Thoracic aorta (tissue), 2 donors: ENCODE data around the gene NCAM2. TPM values are rescaled to one million over a fixed set of nuclear protein-coding genes. Genes with fewer than 3 reads are reported as not detected.

ENCODE experiments used
- ATAC-seq: fragments of 150-250 bp; one replicate; pipeline ENCODE4 v1.8.0; 2017; ENCODE audit warnings: low read depth; ENCODE audit not compliant: insufficient number of reproducible peaks, low FRiP score
- DNase-seq: peaks from one replicate; pipeline ENCODE4 v3.0.0-alpha.2; 2020; ENCODE audit warnings: low spot score
- H3K27ac ChIP-seq, 2 donors: fragments of 200-600 bp; sonication (generic); 1 replicate in 1 of 2; 2 replicates in 1 of 2; pipeline ENCODE4 v1.5.1; 2016; ENCODE audit warnings: mild to moderate bottlenecking in 2 of 2, moderate library complexity in 2 of 2
- H3K27me3 ChIP-seq: fragments of 200-600 bp; sonication (generic); replicated peaks from 2 replicates; pipeline ENCODE4 v1.6.0; 2016; ENCODE audit warnings: mild to moderate bottlenecking; ENCODE audit not compliant: insufficient read depth
- H3K36me3 ChIP-seq: fragments of 200-600 bp; sonication (generic); one replicate; pipeline ENCODE4 v1.5.1; 2016
- H3K4me1 ChIP-seq, 2 donors: fragments of 200-600 bp; sonication (generic); 1 replicate in 1 of 2; 2 replicates in 1 of 2; pipeline versions ENCODE4 v1.5.1 to v1.6.0; 2016; ENCODE audit warnings: low read depth in 2 of 2, mild to moderate bottlenecking in 1 of 2; ENCODE audit not compliant: control insufficient read depth in 1 of 2
- H3K4me3 ChIP-seq: fragments of 200-600 bp; sonication (generic); 2 replicates; pipeline ENCODE4 v1.5.1; 2016; ENCODE audit warnings: mild to moderate bottlenecking
- H3K9me3 ChIP-seq: fragments of 200-600 bp; sonication (generic); 2 replicates; pipeline ENCODE4 v1.5.1; 2016
- total RNA-seq, 2 donors: library from RNA; depleted of rRNA; stranded (reverse); fragments of >200 nt; gene quantifications; one replicate each; pipeline versions ENCODE4 v1.1.0 to v1.2.3, GENCODE V29; 2016
- TF ChIP-seq, protein P1 (sequence below): fragments of 200-600 bp; sonication (generic); IDR thresholded peaks from one replicate; pipeline ENCODE4 v1.5.1; 2019; ENCODE audit warnings: antibody characterized with exemption

The NCAM2 gene
- total RNA-seq, 2 donors from 2014 or later, result 0.99 to 1.4 TPM

DNA sequence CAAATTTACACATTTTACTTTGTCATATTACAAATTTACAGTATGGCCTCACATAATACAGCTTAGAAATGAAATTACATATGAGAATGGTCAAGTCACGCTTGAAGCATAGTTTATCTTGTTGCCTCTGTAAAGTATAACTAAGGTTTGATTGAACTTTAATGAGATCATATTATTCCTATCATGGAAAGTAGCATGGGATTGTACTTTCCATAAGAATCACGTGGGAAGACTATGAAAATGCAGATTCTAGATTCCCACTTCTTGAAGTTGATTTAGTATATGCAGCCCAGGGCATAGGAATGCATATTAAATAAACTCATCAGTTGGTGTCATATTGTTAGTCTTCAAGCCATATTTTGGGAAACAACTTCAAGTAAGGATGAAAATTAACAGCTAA lies 342.8 kb downstream of the NCAM2 start:
- DNase-seq, result no peak
- Histone ChIP-seq H3K9me3 (peaks cover 13% of the 10 kb centered on the region), H3K4me1 (no peaks in the 10 kb centered on the region), H3K36me3 (no peaks in the 10 kb centered on the region), H3K27ac (no peak overlapping the region), H3K4me3 (no peak overlapping the region), H3K27me3 (no peaks in the 10 kb centered on the region)
- no peak for ATAC-seq
- TF ChIP-seq, protein P1, sequence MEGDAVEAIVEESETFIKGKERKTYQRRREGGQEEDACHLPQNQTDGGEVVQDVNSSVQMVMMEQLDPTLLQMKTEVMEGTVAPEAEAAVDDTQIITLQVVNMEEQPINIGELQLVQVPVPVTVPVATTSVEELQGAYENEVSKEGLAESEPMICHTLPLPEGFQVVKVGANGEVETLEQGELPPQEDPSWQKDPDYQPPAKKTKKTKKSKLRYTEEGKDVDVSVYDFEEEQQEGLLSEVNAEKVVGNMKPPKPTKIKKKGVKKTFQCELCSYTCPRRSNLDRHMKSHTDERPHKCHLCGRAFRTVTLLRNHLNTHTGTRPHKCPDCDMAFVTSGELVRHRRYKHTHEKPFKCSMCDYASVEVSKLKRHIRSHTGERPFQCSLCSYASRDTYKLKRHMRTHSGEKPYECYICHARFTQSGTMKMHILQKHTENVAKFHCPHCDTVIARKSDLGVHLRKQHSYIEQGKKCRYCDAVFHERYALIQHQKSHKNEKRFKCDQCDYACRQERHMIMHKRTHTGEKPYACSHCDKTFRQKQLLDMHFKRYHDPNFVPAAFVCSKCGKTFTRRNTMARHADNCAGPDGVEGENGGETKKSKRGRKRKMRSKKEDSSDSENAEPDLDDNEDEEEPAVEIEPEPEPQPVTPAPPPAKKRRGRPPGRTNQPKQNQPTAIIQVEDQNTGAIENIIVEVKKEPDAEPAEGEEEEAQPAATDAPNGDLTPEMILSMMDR, result no peak

DNA sequence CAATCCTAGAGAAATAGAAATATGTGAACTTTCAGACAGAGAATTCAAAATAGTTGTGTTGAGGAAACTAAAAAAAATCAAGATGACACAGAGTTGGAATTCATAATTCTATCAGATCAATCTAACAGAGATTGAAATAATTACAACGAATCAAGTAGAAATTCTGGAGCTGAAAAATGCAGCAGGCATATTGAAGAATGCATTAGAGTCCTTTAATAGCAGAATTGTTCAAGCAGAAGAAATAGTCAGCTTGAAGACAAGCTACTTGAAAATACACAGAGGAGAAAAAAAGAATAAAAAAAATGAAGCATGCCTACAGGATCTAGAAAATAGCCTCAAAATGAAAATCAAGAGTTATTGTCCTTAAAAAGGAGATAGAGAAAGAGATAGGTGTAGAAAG lies 347.1 kb downstream of the NCAM2 start:
- Histone ChIP-seq H3K4me1 (no peaks in the 10 kb centered on the region), H3K36me3 (no peaks in the 10 kb centered on the region), H3K27me3 (no peaks in the 10 kb centered on the region), H3K9me3 (peaks cover 13% of the 10 kb centered on the region), H3K27ac (no peak overlapping the region), H3K4me3 (no peak overlapping the region)
- ATAC-seq (no peak), DNase-seq (no peak)
- TF ChIP-seq, protein P1, result no peak

GRCh38 chr21:21345872-21346271 lies 347.7 kb downstream of the NCAM2 start:
- H3K4me1 ChIP-seq, result no peaks in the 10 kb centered on the region
- H3K4me3 ChIP-seq, result no peak overlapping the region
- H3K9me3 ChIP-seq, result peaks cover 13% of the 10 kb centered on the region
- DNase-seq, result no peak
- H3K36me3 ChIP-seq, result no peaks in the 10 kb centered on the region
- TF ChIP-seq, protein P1, result no peak
- no peak overlapping the region for H3K27ac ChIP-seq
- no peaks in the 10 kb centered on the region for H3K27me3 ChIP-seq
- no peak for ATAC-seq

DNA sequence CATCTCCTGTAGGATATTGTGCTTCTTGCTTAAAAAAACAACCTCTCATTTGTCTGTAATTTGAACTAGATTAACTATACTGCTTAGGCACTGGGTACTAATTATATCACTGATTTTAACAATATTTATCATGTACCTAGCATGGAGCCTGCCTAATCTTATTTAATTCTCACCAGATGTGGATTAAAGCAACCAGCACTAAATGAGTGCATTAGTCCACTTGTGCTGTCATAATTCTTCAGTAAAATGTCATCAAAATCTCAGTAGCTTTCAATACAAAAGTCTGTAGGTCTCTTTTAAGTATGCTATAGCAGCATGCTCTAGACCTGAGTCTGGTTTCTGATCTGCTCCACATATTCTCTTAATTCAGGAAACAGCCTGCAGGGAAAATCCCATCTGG lies 368.1 kb downstream of the NCAM2 start:
- no peak overlapping the region for H3K27ac ChIP-seq
- H3K9me3 ChIP-seq, result no peaks in the 10 kb centered on the region
- ATAC-seq (no peak), DNase-seq (no peak)
- no peaks in the 10 kb centered on the region for H3K4me1 ChIP-seq
- no peaks in the 10 kb centered on the region for H3K27me3 ChIP-seq
- no peak overlapping the region for H3K4me3 ChIP-seq
- TF ChIP-seq, protein P1, result no peak
- H3K36me3 ChIP-seq, result no peaks in the 10 kb centered on the region

GRCh38 chr21:21367583-21367982 lies 369.4 kb downstream of the NCAM2 start:
- Histone ChIP-seq H3K27me3 (no peaks in the 10 kb centered on the region), H3K9me3 (no peaks in the 10 kb centered on the region), H3K36me3 (no peaks in the 10 kb centered on the region), H3K4me1 (no peaks in the 10 kb centered on the region), H3K4me3 (no peak overlapping the region), H3K27ac (no peak overlapping the region)
- TF ChIP-seq, protein P1, result no peak
- ATAC-seq (no peak), DNase-seq (no peak)
